ENCODE data around the gene PCCA. TPM values are rescaled to one million over a fixed set of nuclear protein-coding genes. Genes with fewer than 3 reads are reported as not detected.

The PCCA gene
- total and polyA plus RNA-seq, 2 experiments from 2014 or later: 41.9 to 46.6 TPM

DNA sequence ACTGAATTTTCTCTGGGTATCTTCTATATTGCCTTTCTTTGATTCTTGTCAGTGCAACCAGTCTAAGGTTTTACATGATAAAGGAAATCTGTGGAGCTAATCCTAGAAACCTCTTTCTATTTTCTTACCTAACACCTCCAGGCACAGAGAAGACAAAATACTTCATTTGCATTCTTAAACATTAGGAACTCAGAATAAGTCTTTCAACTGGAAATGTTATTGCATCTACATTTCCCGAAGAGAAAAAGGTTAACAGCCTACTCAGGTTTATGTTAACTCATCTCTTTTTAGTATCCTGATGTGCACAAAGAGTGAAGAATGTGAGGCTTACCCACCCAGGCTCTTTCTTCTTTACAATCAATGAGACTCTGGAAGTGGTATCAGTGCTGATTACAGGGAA lies 106.7 kb downstream of the PCCA start:
- Mint-ChIP-seq H3K27me3 (ENCODE audit: insufficient read depth, low read depth, poor library complexity) (peaks cover 2% of the 10 kb centered on the region), H3K4me1 (peaks cover 55% of the 10 kb centered on the region), H3K27ac (peak overlapping the region; percentile 81), H3K9me3 (no peaks in the 10 kb centered on the region), H3K4me3 (peak overlapping the region; percentile 37), H3K36me3 (ENCODE audit: low read depth) (peaks cover 3% of the 10 kb centered on the region; the same call in 1 of the 3 replicates)
- Histone ChIP-seq H3K79me2 (replicated peaks; ENCODE audit: insufficient read depth) (peaks cover 34% of the 10 kb centered on the region), H3K27me3 (ENCODE audit: insufficient read depth) (no peaks in the 10 kb centered on the region), H3K4me2 (peak overlapping the region; percentile 35), H3K36me3 (ENCODE audit: insufficient read depth) (no peaks in the 10 kb centered on the region), H3K27ac (ENCODE audit: low read depth) (peak overlapping the region; percentile 51), H3K9me2 (ENCODE audit: insufficient read depth) (no peaks in the 10 kb centered on the region), H2AFZ (no peak overlapping the region), H3K4me1 (ENCODE audit: insufficient read depth) (peaks cover 38% of the 10 kb centered on the region), H3F3A (replicated peaks; ENCODE audit: low read depth) (no peaks in the 10 kb centered on the region), H3K4me3 (no peak overlapping the region), H4K20me1 (replicated peaks; ENCODE audit: insufficient read depth) (no peaks in the 10 kb centered on the region)
- TF ChIP-seq ZNF331 (CRISPR knock-in tag; IDR thresholded peaks at IDR 0.05; ENCODE audit: low read depth) (no peak), EZH2phosphoT487 (IDR thresholded peaks at IDR 0.05; ENCODE audit: unreplicated experiment) (no peak), JUNB (IDR thresholded peaks at IDR 0.05; ENCODE audit: unreplicated experiment) (no peak), POLR2AphosphoS5 (IDR thresholded peaks at IDR 0.05; ENCODE audit: low read depth) (peak; percentile 29; the same call in 1 of the 2 replicates), CREB1 (CRISPR knock-in tag; IDR thresholded peaks at IDR 0.05; ENCODE audit: low read depth) (no peak), NANOG (IDR thresholded peaks at IDR 0.05; ENCODE audit: borderline replicate concordance) (peak; percentile 88), ZNF114 (CRISPR knock-in tag; IDR thresholded peaks at IDR 0.05) (no peak), EZH2 (IDR thresholded peaks at IDR 0.05; ENCODE audit: low read depth, unreplicated experiment) (no peak), STAT1 (IDR thresholded peaks at IDR 0.05; ENCODE audit: unreplicated experiment) (no peak)
- TF ChIP-seq, protein P1, sequence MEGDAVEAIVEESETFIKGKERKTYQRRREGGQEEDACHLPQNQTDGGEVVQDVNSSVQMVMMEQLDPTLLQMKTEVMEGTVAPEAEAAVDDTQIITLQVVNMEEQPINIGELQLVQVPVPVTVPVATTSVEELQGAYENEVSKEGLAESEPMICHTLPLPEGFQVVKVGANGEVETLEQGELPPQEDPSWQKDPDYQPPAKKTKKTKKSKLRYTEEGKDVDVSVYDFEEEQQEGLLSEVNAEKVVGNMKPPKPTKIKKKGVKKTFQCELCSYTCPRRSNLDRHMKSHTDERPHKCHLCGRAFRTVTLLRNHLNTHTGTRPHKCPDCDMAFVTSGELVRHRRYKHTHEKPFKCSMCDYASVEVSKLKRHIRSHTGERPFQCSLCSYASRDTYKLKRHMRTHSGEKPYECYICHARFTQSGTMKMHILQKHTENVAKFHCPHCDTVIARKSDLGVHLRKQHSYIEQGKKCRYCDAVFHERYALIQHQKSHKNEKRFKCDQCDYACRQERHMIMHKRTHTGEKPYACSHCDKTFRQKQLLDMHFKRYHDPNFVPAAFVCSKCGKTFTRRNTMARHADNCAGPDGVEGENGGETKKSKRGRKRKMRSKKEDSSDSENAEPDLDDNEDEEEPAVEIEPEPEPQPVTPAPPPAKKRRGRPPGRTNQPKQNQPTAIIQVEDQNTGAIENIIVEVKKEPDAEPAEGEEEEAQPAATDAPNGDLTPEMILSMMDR (conservative IDR thresholded peaks at IDR 0.05; ENCODE audit: low read depth in 2 of 2): no peak
- TF ChIP-seq, protein P2, sequence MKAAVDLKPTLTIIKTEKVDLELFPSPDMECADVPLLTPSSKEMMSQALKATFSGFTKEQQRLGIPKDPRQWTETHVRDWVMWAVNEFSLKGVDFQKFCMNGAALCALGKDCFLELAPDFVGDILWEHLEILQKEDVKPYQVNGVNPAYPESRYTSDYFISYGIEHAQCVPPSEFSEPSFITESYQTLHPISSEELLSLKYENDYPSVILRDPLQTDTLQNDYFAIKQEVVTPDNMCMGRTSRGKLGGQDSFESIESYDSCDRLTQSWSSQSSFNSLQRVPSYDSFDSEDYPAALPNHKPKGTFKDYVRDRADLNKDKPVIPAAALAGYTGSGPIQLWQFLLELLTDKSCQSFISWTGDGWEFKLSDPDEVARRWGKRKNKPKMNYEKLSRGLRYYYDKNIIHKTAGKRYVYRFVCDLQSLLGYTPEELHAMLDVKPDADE (IDR thresholded peaks at IDR 0.05): no peak
- ATAC-seq: peak; percentile 86
- DNase-seq (ENCODE audit: low spot score): peak; percentile 72

DNA sequence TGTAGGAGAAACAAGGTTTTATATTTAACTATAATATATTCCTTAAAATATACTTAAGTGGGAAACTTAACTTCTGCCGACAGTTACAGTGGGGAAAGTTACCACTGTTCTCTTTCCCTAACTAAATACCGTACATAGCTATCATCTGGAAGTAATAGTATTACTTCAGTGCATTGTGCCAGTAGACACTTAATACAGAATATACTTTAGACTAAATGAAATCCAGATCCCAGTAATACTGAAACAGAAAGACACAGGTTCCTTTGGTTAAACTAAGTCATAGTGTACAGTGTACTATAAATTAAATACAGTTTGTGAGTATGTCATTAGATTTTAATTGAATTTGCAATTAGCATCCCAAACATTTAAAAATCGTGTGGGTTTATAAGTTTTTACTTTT lies 107.5 kb downstream of the PCCA start:
- no peak for ATAC-seq
- H3K27ac Mint-ChIP-seq: no peak overlapping the region
- Histone ChIP-seq H3K4me2 (peak overlapping the region; percentile 0; the same call in 1 of the 2 replicates), H4K20me1 (replicated peaks; ENCODE audit: insufficient read depth) (no peaks in the 10 kb centered on the region), H3K9me2 (ENCODE audit: insufficient read depth) (no peaks in the 10 kb centered on the region), H2AFZ (no peak overlapping the region), H3K79me2 (replicated peaks; ENCODE audit: insufficient read depth) (peaks cover 28% of the 10 kb centered on the region), H3K4me1 (ENCODE audit: insufficient read depth) (peaks cover 43% of the 10 kb centered on the region), H3K36me3 (ENCODE audit: insufficient read depth) (no peaks in the 10 kb centered on the region), H3K4me3 (no peak overlapping the region), H3K27me3 (ENCODE audit: insufficient read depth) (no peaks in the 10 kb centered on the region), H3K27ac (ENCODE audit: low read depth) (no peak overlapping the region), H3F3A (replicated peaks; ENCODE audit: low read depth) (no peaks in the 10 kb centered on the region)
- no peak for DNase-seq (ENCODE audit: low spot score)
- peaks cover 55% of the 10 kb centered on the region for H3K4me1 Mint-ChIP-seq
- H3K27me3 Mint-ChIP-seq (ENCODE audit: insufficient read depth, low read depth, poor library complexity): peaks cover 2% of the 10 kb centered on the region
- H3K36me3 Mint-ChIP-seq (ENCODE audit: low read depth): peaks cover 3% of the 10 kb centered on the region; the same call in 1 of the 3 replicates
- no peak overlapping the region for H3K4me3 Mint-ChIP-seq
- no peaks in the 10 kb centered on the region for H3K9me3 Mint-ChIP-seq
- TF ChIP-seq ZNF331 (CRISPR knock-in tag; IDR thresholded peaks at IDR 0.05; ENCODE audit: low read depth): no peak
- no peak for TF ChIP-seq STAT1 (IDR thresholded peaks at IDR 0.05; ENCODE audit: unreplicated experiment)
- TF ChIP-seq, protein P2 (IDR thresholded peaks at IDR 0.05): no peak
- TF ChIP-seq EZH2phosphoT487 (IDR thresholded peaks at IDR 0.05; ENCODE audit: unreplicated experiment): no peak
- TF ChIP-seq, protein P3, sequence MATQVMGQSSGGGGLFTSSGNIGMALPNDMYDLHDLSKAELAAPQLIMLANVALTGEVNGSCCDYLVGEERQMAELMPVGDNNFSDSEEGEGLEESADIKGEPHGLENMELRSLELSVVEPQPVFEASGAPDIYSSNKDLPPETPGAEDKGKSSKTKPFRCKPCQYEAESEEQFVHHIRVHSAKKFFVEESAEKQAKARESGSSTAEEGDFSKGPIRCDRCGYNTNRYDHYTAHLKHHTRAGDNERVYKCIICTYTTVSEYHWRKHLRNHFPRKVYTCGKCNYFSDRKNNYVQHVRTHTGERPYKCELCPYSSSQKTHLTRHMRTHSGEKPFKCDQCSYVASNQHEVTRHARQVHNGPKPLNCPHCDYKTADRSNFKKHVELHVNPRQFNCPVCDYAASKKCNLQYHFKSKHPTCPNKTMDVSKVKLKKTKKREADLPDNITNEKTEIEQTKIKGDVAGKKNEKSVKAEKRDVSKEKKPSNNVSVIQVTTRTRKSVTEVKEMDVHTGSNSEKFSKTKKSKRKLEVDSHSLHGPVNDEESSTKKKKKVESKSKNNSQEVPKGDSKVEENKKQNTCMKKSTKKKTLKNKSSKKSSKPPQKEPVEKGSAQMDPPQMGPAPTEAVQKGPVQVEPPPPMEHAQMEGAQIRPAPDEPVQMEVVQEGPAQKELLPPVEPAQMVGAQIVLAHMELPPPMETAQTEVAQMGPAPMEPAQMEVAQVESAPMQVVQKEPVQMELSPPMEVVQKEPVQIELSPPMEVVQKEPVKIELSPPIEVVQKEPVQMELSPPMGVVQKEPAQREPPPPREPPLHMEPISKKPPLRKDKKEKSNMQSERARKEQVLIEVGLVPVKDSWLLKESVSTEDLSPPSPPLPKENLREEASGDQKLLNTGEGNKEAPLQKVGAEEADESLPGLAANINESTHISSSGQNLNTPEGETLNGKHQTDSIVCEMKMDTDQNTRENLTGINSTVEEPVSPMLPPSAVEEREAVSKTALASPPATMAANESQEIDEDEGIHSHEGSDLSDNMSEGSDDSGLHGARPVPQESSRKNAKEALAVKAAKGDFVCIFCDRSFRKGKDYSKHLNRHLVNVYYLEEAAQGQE (IDR thresholded peaks at IDR 0.05; ENCODE audit: unreplicated experiment): no peak
- TF ChIP-seq JUNB (IDR thresholded peaks at IDR 0.05; ENCODE audit: unreplicated experiment): no peak

Measured in GM23338 (cell line).